ENCODE data around the gene SCYL2.

DNA sequence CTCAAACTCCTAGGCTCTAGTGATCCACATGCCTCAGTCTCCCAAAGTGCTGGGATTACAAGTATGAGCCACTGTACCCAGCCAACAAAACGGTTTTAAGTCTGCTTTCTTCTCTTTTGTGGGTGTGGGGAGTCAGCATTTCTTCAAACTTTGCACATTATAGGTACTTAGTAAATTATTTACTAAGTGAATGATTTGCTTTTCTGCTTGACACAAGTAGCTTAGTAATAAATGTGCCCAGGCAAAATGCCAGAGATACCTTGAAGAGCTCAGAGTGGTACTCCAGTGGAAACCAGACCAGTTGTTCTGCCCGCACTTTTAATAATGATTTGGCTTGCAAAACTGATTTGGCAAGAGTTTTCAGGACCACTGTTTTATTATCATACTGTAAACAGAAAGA is 15.1 kb upstream of the SCYL2 start:
- TF ChIP-seq, protein P1, sequence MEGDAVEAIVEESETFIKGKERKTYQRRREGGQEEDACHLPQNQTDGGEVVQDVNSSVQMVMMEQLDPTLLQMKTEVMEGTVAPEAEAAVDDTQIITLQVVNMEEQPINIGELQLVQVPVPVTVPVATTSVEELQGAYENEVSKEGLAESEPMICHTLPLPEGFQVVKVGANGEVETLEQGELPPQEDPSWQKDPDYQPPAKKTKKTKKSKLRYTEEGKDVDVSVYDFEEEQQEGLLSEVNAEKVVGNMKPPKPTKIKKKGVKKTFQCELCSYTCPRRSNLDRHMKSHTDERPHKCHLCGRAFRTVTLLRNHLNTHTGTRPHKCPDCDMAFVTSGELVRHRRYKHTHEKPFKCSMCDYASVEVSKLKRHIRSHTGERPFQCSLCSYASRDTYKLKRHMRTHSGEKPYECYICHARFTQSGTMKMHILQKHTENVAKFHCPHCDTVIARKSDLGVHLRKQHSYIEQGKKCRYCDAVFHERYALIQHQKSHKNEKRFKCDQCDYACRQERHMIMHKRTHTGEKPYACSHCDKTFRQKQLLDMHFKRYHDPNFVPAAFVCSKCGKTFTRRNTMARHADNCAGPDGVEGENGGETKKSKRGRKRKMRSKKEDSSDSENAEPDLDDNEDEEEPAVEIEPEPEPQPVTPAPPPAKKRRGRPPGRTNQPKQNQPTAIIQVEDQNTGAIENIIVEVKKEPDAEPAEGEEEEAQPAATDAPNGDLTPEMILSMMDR (IDR thresholded peaks at IDR 0.05) = no peak
- TF ChIP-seq POLR2A (IDR thresholded peaks at IDR 0.05) = no peak

Measured in adrenal gland (tissue), 5 donors.